ENCODE data around the gene TSGA10IP. TPM values are rescaled to one million over a fixed set of nuclear protein-coding genes. Genes with fewer than 3 reads are reported as not detected.

TSGA10IP gene
- not detected in 5 replicates for total RNA-seq (2022; extraction: Qiagen RNA extraction)

GRCh38 chr11:65945430-65945911 is at the start of gene TSGA10IP:
TSS of gene TSGA10IP (plus strand) at chr11:65945480. CDS start at chr11:65945676, 196 bp downstream.

GRCh38 chr11:65900125-65900898 is 45.0 kb upstream of the TSGA10IP start, which contains the start of gene FOSL1:
TSS of gene FOSL1 (minus strand) at chr11:65900388. CDS start at chr11:65900339, 49 bp downstream.

DNA sequence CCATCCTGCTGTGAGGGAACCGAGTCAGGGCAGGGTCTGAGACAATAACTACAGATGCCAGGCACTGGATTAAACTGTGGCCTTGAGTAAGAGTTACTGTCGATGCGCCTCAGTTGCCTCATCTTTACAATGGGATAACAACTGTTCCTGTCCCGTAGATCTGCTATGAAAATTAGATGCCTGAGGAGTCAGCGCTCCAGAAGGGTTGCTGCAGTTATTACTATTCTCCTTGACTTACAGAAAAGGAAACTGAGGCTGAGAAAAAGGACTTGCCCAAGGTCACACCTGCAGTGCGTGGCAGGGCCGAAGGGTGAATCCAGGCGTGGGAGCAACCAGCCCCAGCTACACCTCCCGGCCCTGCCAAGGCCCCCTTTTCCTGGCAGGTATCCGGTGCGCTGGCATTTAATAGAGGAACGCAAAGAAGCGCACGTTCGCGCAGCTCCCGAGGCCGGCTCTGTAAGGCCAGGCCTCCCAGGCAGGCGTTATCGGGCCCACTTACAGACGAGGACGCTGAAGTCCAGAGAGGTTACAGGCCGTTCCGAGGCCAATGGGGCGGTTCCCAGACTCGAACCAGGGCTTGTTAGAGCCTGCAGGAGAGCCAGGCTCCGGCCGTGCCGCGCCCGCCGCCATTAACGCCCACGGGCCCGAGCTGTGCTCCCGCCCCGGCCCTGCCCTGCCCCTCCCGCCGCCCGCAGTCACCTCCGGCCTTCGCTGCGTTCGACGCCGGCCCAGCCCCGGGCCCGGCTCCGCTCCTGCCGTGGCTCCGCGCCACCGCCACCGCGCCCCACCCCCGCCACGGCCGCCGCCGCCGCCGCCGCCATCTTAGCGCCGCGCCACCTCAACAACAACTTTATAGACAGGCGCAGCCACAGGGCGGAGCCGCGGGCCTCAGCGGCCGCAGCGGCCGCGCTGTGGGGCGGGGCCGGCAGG is 26.8 kb upstream of the TSGA10IP start, which contains the start of gene C11orf68:
C11orf68 (minus strand) TSS at position 852 of the 930 bp plus-strand sequence; CDS start at position 821, 31 bp downstream.

GRCh38 chr11:65919141-65919572 is 26.1 kb upstream of the TSGA10IP start, which contains the start of gene DRAP1:
TSS of gene DRAP1 (plus strand) at chr11:65919426. CDS start at chr11:65919502, 76 bp downstream.

GRCh38 chr11:65961267-65962140 is 16.2 kb downstream of the TSGA10IP start, which contains the start of gene SART1:
TSS of gene SART1 (plus strand) at chr11:65961734. CDS start at chr11:65961781, 47 bp downstream.

GRCh38 chr11:66001942-66002647 is 56.8 kb downstream of the TSGA10IP start, which contains the start of the genes BANF1 and EIF1AD:
TSS of gene BANF1 (plus strand) at chr11:66002503. CDS start at chr11:66003251, 748 bp downstream.
TSS of gene EIF1AD (minus strand) at chr11:66002157. CDS start at chr11:66000389, 1,768 bp downstream.

Other genes starting within 250 kb of the TSGA10IP start
- 41.2 to 52.5 TPM (median 50.4 TPM) in 5 replicates for gene KAT5, start 233.2 kb upstream of the TSGA10IP start, total RNA-seq (2022; extraction: Qiagen RNA extraction)
- gene RNASEH2C, start 224.7 kb upstream of the TSGA10IP start, total RNA-seq (2022; extraction: Qiagen RNA extraction), result 23.6 to 51.8 TPM (median 47.4 TPM) in 5 replicates
- 8.5 to 11.9 TPM (median 10.8 TPM) in 5 replicates for gene AP5B1, start 164.5 kb upstream of the TSGA10IP start, total RNA-seq (2022; extraction: Qiagen RNA extraction)
- gene OVOL1, start 158.4 kb upstream of the TSGA10IP start, total RNA-seq (2022; extraction: Qiagen RNA extraction), result 0.03 to 0.13 TPM (median 0.08 TPM) in 3 of 5 replicates, not detected in the others
- 0.06 to 0.11 TPM (median 0.08 TPM) in 3 of 5 replicates, not detected in the others for gene SNX32, start 111.5 kb upstream of the TSGA10IP start, total RNA-seq (2022; extraction: Qiagen RNA extraction)
- 1,998 to 2,345 TPM (median 2,265 TPM) in 5 replicates for gene CFL1, start 87.3 kb upstream of the TSGA10IP start, total RNA-seq (2022; extraction: Qiagen RNA extraction)
- 24.8 to 34.3 TPM (median 33.8 TPM) in 5 replicates for gene MUS81, start 85.0 kb upstream of the TSGA10IP start, total RNA-seq (2022; extraction: Qiagen RNA extraction)
- 0.78 to 1.3 TPM (median 0.94 TPM) in 5 replicates for gene EFEMP2, start 72.7 kb upstream of the TSGA10IP start, total RNA-seq (2022; extraction: Qiagen RNA extraction)
- gene CTSW, start 65.6 kb upstream of the TSGA10IP start, total RNA-seq (2022; extraction: Qiagen RNA extraction), result 0.06 to 0.13 TPM (median 0.09 TPM) in 3 of 5 replicates, not detected in the others
- 70.0 to 85.8 TPM (median 82.0 TPM) in 5 replicates for gene FIBP, start 57.0 kb upstream of the TSGA10IP start, total RNA-seq (2022; extraction: Qiagen RNA extraction)
- gene CCDC85B, start 54.8 kb upstream of the TSGA10IP start, total RNA-seq (2022; extraction: Qiagen RNA extraction), result 18.2 to 42.2 TPM (median 39.0 TPM) in 5 replicates
- 97.6 to 169 TPM (median 123 TPM) in 5 replicates for gene FOSL1, start 45.1 kb upstream of the TSGA10IP start, total RNA-seq (2022; extraction: Qiagen RNA extraction)
- gene C11orf68, start 26.4 kb upstream of the TSGA10IP start, total RNA-seq (2022; extraction: Qiagen RNA extraction), result 36.2 to 49.2 TPM (median 42.8 TPM) in 5 replicates
- gene DRAP1, start 26.1 kb upstream of the TSGA10IP start, total RNA-seq (2022; extraction: Qiagen RNA extraction), result 154 to 246 TPM (median 196 TPM) in 5 replicates
- 43.5 to 63.3 TPM (median 54.0 TPM) in 5 replicates for gene SART1, start 16.3 kb downstream of the TSGA10IP start, total RNA-seq (2022; extraction: Qiagen RNA extraction)
- 36.3 to 54.2 TPM (median 37.8 TPM) in 5 replicates for gene EIF1AD, start 56.7 kb downstream of the TSGA10IP start, total RNA-seq (2022; extraction: Qiagen RNA extraction)
- gene BANF1, start 57.0 kb downstream of the TSGA10IP start, total RNA-seq (2022; extraction: Qiagen RNA extraction), result 350 to 491 TPM (median 479 TPM) in 5 replicates
- gene CST6, start 66.5 kb downstream of the TSGA10IP start, total RNA-seq (2022; extraction: Qiagen RNA extraction), result not detected in 5 replicates
- 0.98 to 1.4 TPM (median 1.3 TPM) in 5 replicates for gene CATSPER1, start 81.0 kb downstream of the TSGA10IP start, total RNA-seq (2022; extraction: Qiagen RNA extraction)
- not detected in 5 replicates for gene GAL3ST3, start 103.7 kb downstream of the TSGA10IP start, total RNA-seq (2022; extraction: Qiagen RNA extraction)
- 162 to 202 TPM (median 169 TPM) in 5 replicates for gene SF3B2, start 106.9 kb downstream of the TSGA10IP start, total RNA-seq (2022; extraction: Qiagen RNA extraction)
- gene PACS1, start 124.8 kb downstream of the TSGA10IP start, total RNA-seq (2022; extraction: Qiagen RNA extraction), result 57.6 to 92.8 TPM (median 81.4 TPM) in 5 replicates